ENCODE results near the gene ZRANB2.

The ZRANB2 gene

GRCh38 chr1:71043065-71043464 is 37.8 kb downstream of the ZRANB2 start:
- Histone ChIP-seq H3K9me3 (ENCODE audit: low read depth, low read length) (no peaks in the 10 kb centered on the region), H3K9ac (ENCODE audit: insufficient read length) (peak overlapping the region; percentile 62), H3K36me3 (ENCODE audit: insufficient read depth, low read length) (peaks cover 74% of the 10 kb centered on the region), H3K27ac (no peak overlapping the region; the same call in 1 of the 2 replicates), H3K4me3 (peak overlapping the region; percentile 91)
- no peak for DNase-seq (ENCODE audit: low read depth, low spot score)
- no peak for TF ChIP-seq POLR2AphosphoS5 (IDR thresholded peaks at IDR 0.05; ENCODE audit: borderline replicate concordance, low read depth, low read length)
- TF ChIP-seq FOXP2 (optimal IDR thresholded peaks at IDR 0.05; ENCODE audit: control extremely low read depth, extremely low read length, insufficient read depth) = no peak
- TF ChIP-seq EZH2 (IDR thresholded peaks at IDR 0.05) = no peak

- TF ChIP-seq FOXP2 (optimal IDR thresholded peaks at IDR 0.05; ENCODE audit: control extremely low read depth, extremely low read length, insufficient read depth) = no peak
- no peak for TF ChIP-seq POLR2AphosphoS5 (IDR thresholded peaks at IDR 0.05; ENCODE audit: borderline replicate concordance, low read depth, low read length)
- TF ChIP-seq EZH2 (IDR thresholded peaks at IDR 0.05) = no peak
- no peak for DNase-seq (ENCODE audit: low read depth, low spot score)
- Histone ChIP-seq H3K36me3 (ENCODE audit: insufficient read depth, low read length) (peaks cover 86% of the 10 kb centered on the region), H3K9me3 (ENCODE audit: low read depth, low read length) (no peaks in the 10 kb centered on the region), H3K4me3 (peak overlapping the region; percentile 91), H3K9ac (ENCODE audit: insufficient read length) (no peak overlapping the region), H3K27ac (no peak overlapping the region)
Measured at GRCh38 chr1:71041806-71042205, 39.0 kb downstream of the ZRANB2 start.

GRCh38 chr1:71039661-71040262 is 41.1 kb downstream of the ZRANB2 start:
- H3K27ac ChIP-seq = no peak overlapping the region
- peaks cover 94% of the 10 kb centered on the region for H3K36me3 ChIP-seq (ENCODE audit: insufficient read depth, low read length)
- H3K9me3 ChIP-seq (ENCODE audit: low read depth, low read length) = no peaks in the 10 kb centered on the region
- no peak for DNase-seq (ENCODE audit: low read depth, low spot score)
- 0 out of 2 replicates have a peak overlapping the region, but pooled peaks have one; percentile 91 for H3K4me3 ChIP-seq
- TF ChIP-seq EZH2 (IDR thresholded peaks at IDR 0.05) = no peak
- TF ChIP-seq FOXP2 (optimal IDR thresholded peaks at IDR 0.05; ENCODE audit: control extremely low read depth, extremely low read length, insufficient read depth) = no peak
- TF ChIP-seq POLR2AphosphoS5 (IDR thresholded peaks at IDR 0.05; ENCODE audit: borderline replicate concordance, low read depth, low read length) = no peak
- H3K9ac ChIP-seq (ENCODE audit: insufficient read length) = no peak overlapping the region

- no peak for DNase-seq (ENCODE audit: low read depth, low spot score)
- TF ChIP-seq POLR2AphosphoS5 (IDR thresholded peaks at IDR 0.05; ENCODE audit: borderline replicate concordance, low read depth, low read length) = no peak
- TF ChIP-seq FOXP2 (optimal IDR thresholded peaks at IDR 0.05; ENCODE audit: control extremely low read depth, extremely low read length, insufficient read depth) = no peak
- TF ChIP-seq EZH2 (IDR thresholded peaks at IDR 0.05) = no peak
- H3K27ac ChIP-seq = no peak overlapping the region
- H3K36me3 ChIP-seq (ENCODE audit: insufficient read depth, low read length) = peaks cover 96% of the 10 kb centered on the region
- H3K4me3 ChIP-seq = peak overlapping the region; percentile 27; the same call in 1 of the 2 replicates
- no peaks in the 10 kb centered on the region for H3K9me3 ChIP-seq (ENCODE audit: low read depth, low read length)
- no peak overlapping the region for H3K9ac ChIP-seq (ENCODE audit: insufficient read length)
Measured at GRCh38 chr1:71038942-71039341, 41.9 kb downstream of the ZRANB2 start.

- DNase-seq (ENCODE audit: low read depth, low spot score) = no peak
- Histone ChIP-seq H3K36me3 (ENCODE audit: insufficient read depth, low read length) (peaks cover 95% of the 10 kb centered on the region), H3K4me3 (no peak overlapping the region), H3K27ac (no peak overlapping the region), H3K9me3 (ENCODE audit: low read depth, low read length) (no peaks in the 10 kb centered on the region), H3K9ac (ENCODE audit: insufficient read length) (no peak overlapping the region)
- TF ChIP-seq POLR2AphosphoS5 (IDR thresholded peaks at IDR 0.05; ENCODE audit: borderline replicate concordance, low read depth, low read length) = no peak
- no peak for TF ChIP-seq FOXP2 (optimal IDR thresholded peaks at IDR 0.05; ENCODE audit: control extremely low read depth, extremely low read length, insufficient read depth)
- no peak for TF ChIP-seq EZH2 (IDR thresholded peaks at IDR 0.05)
Measured at GRCh38 chr1:71037829-71038620, 42.8 kb downstream of the ZRANB2 start.

- peaks cover 95% of the 10 kb centered on the region for H3K36me3 ChIP-seq (ENCODE audit: insufficient read depth, low read length)
Measured at GRCh38 chr1:71037066-71037465, 43.8 kb downstream of the ZRANB2 start.

GRCh38 chr1:71033136-71033535 is 47.7 kb downstream of the ZRANB2 start:
- TF ChIP-seq POLR2AphosphoS5 (IDR thresholded peaks at IDR 0.05; ENCODE audit: borderline replicate concordance, low read depth, low read length) (no peak; the same call in 1 of the 2 replicates), EZH2 (IDR thresholded peaks at IDR 0.05) (no peak), FOXP2 (optimal IDR thresholded peaks at IDR 0.05; ENCODE audit: control extremely low read depth, extremely low read length, insufficient read depth) (no peak)
- H3K36me3 ChIP-seq (ENCODE audit: insufficient read depth, low read length) = peaks cover 83% of the 10 kb centered on the region
- H3K27ac ChIP-seq = peak overlapping the region; percentile 57; the same call in 1 of the 2 replicates
- no peak overlapping the region for H3K4me3 ChIP-seq
- no peaks in the 10 kb centered on the region for H3K9me3 ChIP-seq (ENCODE audit: low read depth, low read length)
- H3K9ac ChIP-seq (ENCODE audit: insufficient read length) = no peak overlapping the region
- no peak for DNase-seq (ENCODE audit: low read depth, low spot score)

More at GRCh38 chr1:71037066-71037465, 43.8 kb downstream of the ZRANB2 start:
- Histone ChIP-seq H3K9me3 (ENCODE audit: low read depth, low read length) (no peaks in the 10 kb centered on the region), H3K27ac (no peak overlapping the region), H3K4me3 (no peak overlapping the region), H3K9ac (ENCODE audit: insufficient read length) (no peak overlapping the region)
- no peak for TF ChIP-seq POLR2AphosphoS5 (IDR thresholded peaks at IDR 0.05; ENCODE audit: borderline replicate concordance, low read depth, low read length)
- TF ChIP-seq FOXP2 (optimal IDR thresholded peaks at IDR 0.05; ENCODE audit: control extremely low read depth, extremely low read length, insufficient read depth) = no peak
- TF ChIP-seq EZH2 (IDR thresholded peaks at IDR 0.05) = no peak
- DNase-seq (ENCODE audit: low read depth, low spot score) = no peak

GRCh38 chr1:71031426-71031825 is 49.4 kb downstream of the ZRANB2 start:
- no peak for TF ChIP-seq POLR2AphosphoS5 (IDR thresholded peaks at IDR 0.05; ENCODE audit: borderline replicate concordance, low read depth, low read length)
- no peak for TF ChIP-seq FOXP2 (optimal IDR thresholded peaks at IDR 0.05; ENCODE audit: control extremely low read depth, extremely low read length, insufficient read depth)
- no peak for TF ChIP-seq EZH2 (IDR thresholded peaks at IDR 0.05)
- H3K27ac ChIP-seq = peak overlapping the region; percentile 78
- no peaks in the 10 kb centered on the region for H3K9me3 ChIP-seq (ENCODE audit: low read depth, low read length)
- no peak overlapping the region for H3K4me3 ChIP-seq
- H3K36me3 ChIP-seq (ENCODE audit: insufficient read depth, low read length) = peaks cover 82% of the 10 kb centered on the region
- no peak for DNase-seq (ENCODE audit: low read depth, low spot score)
- H3K9ac ChIP-seq (ENCODE audit: insufficient read length) = no peak overlapping the region

Data from SK-N-MC (cell line).